GM12872 (cell line): ENCODE results near the gene ALKAL2.

Experiments
- TF ChIP-seq, protein P1 (sequence below): IDR thresholded peaks from 3 replicates; pipeline ENCODE4 v1.5.1; 2011; ENCODE audit warnings: low read depth, mild to moderate bottlenecking, low read length, moderate library complexity; ENCODE audit not compliant: insufficient read depth

Gene ALKAL2, protein sequence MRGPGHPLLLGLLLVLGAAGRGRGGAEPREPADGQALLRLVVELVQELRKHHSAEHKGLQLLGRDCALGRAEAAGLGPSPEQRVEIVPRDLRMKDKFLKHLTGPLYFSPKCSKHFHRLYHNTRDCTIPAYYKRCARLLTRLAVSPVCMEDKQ

DNA sequence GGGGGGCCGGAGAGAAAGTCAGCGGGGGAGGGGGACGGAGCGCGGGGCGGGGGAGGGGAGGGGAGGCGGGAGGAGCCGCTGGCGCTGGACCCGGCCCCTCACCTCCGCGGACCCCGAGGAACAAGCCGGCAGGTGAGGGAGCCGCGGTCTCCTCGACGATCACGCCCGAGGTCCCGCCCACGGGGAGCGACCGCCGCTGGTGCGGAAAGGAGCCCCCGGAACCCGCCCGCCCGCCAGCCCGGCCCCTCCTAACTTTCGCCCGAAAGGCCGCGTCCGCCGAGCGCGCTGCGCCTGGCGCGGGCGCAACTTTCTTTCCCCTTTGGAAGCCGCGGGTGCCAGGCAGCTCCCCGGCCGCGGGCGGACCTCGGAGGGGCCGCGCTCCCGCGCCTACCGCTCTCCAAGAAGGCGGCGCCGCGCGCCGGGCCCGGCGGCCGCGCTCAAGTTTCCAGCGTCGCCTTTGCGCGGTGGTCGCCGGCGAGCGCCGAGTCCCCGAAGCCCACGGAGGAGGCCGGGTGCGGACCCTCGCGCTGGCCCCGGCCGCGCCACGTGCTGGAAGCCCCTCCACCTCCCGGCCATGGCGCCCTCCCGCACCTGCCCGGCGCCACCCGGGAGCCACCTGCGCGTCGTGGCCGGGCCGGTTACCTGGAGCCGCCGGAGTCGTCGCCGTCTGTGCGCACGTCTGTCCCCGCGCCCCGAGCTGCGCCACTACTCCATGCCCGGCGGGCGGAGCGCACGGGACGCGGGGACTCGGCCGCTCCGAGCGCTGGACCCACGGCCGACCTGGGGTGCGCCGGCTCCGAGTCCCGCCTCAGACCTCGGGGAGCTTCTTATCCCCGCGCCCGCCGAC, at the start of gene ALKAL2:
Gene ALKAL2 (minus strand): TSS at position 181 of the 847 bp plus-strand sequence. CDS start 256 bp downstream, outside the sequence.
- TF ChIP-seq, protein P1, sequence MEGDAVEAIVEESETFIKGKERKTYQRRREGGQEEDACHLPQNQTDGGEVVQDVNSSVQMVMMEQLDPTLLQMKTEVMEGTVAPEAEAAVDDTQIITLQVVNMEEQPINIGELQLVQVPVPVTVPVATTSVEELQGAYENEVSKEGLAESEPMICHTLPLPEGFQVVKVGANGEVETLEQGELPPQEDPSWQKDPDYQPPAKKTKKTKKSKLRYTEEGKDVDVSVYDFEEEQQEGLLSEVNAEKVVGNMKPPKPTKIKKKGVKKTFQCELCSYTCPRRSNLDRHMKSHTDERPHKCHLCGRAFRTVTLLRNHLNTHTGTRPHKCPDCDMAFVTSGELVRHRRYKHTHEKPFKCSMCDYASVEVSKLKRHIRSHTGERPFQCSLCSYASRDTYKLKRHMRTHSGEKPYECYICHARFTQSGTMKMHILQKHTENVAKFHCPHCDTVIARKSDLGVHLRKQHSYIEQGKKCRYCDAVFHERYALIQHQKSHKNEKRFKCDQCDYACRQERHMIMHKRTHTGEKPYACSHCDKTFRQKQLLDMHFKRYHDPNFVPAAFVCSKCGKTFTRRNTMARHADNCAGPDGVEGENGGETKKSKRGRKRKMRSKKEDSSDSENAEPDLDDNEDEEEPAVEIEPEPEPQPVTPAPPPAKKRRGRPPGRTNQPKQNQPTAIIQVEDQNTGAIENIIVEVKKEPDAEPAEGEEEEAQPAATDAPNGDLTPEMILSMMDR, result no peak

DNA sequence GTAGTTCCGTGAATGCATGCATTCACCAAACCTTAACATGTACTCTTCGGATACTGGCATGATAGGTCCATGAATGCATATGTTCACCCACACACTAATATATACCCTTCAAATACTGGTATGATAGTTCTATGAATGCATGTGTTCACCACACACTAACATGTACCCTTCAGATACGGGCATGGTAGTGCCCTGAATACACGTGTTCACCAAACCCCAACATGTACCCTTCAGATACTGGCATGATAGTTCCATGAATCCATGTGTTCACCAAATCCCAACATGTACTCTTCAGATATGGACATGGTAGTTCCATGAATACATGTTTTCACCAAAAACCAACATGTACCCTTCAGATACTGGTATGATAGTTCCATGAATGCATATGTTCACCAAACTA, 48.5 kb upstream of the ALKAL2 start:
- TF ChIP-seq, protein P1, result no peak

DNA sequence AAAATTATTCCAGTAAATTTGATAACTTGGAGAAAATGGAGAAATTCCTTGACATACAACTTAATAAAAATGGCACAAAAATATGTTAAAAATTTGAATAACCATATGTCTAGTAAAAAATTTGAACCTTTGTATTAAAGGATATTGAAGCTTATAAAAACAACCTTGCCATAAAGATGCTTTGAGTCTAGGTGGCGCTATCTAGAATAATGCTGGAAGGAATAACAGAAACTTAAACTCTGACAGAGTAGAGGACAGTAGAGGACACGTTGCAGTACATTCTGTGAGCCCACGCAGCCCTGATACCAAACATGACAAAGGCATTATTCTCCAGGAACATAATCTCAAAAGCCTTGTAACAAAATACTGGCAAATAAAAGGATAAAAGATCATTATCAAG, 44.7 kb upstream of the ALKAL2 start:
- TF ChIP-seq, protein P1, result peak; percentile 18; the same call in 1 of the 3 replicates

DNA sequence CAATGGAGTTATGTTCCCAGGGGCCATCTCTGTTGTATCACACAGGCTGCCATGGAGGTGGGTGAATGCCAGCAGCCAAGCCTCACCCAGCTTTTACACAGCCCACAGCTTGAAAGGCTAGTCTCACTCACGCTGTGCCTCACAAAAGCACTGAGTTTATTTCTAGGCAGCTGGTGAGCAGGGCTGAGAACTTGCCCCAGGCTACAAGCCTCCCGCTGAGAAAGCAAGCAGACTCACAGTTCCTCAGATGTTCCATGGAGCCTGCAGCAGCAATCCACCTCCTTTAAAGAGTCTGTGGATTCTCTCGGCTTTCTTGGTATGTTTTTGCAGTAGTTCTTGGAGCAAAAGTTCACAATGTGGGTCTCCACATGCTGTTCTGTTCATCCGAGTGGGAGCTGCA, 40.9 kb upstream of the ALKAL2 start:
- TF ChIP-seq, protein P1, result no peak

DNA sequence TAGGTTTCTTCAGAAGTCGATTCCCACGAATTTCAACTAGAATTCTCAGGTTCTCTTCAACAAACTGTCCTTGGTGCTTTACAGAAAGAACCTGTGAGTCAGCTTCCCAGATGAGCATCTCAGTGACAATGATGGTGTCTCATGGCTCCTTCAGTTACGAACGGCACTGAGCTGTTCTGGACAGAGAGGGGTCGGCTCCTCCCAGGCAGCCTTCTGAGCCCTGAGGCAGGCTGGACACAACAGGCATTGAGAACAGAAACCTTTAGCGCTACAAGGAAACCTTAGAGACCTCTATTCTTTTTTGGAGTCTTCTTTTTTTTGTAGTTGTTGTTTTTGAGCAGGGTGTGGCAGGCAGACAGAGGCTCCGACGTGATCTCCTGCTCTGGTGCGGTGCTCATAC, 35.1 kb upstream of the ALKAL2 start:
- TF ChIP-seq, protein P1, result no peak

DNA sequence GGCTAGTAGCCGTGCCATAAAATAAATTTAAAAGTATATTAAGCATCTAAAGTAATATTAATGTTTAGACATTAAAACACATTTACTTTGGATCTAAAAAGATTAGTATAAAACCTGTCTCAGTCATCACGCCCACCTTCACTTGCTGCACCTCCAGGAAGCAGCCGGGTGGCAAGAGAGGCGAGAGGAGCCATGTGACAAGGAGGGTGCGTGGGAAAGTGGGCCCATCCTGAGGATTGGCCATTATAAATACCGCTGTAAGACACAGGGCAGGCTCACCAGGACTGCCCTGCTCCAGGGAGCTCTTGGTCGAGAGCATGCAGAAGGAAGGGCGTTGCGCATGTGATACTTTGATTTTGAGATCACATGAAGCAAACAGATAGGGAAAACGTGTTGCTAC, 34.4 kb upstream of the ALKAL2 start:
- TF ChIP-seq, protein P1, result no peak

DNA sequence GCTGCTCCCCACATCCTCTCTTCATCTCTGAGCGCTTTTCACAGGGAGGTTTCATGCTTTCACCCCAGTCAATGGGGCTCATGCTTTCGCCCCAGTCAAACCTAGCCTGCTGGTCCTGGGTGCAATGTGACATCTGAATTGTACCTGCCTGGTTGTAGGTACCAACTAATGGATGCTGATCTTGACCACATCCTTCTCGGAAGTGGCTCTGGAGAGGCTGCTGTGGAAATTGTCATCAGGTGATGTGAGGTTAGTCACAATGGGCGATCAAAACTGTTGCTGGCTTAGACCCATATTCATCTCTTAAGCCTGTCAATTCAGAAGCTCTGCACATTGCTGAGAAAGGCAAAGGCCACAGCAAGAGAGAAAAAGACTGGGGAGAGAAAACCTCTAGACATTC, 32.7 kb upstream of the ALKAL2 start:
- TF ChIP-seq, protein P1, result no peak
